ENCODE results near the gene GASK1A.

The GASK1A gene

DNA sequence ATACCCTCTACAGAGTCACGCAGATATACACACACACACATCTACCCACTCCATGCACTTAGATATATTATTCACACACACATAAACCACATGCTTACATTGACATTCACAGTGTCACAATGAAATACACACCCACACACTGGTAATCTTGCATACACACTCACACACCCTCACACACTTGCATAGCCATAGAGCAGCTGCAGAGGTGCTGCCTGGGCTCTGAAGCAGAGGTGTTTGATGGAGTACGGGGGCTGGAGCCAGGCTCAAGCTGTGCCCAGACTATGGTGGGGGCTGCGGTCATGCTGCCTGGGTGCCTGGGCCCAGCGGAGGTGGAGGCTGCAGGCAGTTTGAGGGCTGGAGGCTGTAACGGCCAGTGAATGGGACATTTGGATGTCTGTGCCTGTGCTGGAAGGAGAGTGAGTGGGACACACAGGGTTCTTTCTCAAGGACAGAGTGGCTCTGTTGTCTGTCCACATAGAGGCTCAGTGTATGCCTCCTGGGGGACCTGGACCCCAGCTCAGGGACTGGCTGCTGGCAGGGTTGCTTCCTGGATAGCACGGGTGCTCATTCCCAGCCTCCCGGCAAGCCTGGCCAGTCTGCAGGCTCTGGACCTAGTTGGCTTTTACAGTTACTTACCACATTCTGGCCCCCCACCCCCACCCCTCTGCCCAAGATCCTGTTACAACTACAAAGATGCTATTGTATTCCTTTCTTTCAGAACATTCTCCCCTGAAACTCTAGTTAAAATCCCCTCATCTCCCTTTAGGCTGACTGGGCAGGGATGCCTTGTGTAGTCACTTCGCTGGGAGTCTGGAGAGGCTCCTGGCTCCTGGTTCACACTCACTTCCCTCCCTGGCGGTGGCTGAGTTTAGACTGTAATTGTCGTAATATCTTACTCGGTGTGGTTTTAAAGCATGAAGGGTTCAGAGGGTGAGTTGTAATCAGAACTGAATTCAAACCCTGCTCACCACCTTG lies 12.5 kb downstream of the GASK1A start (continued):
- TF ChIP-seq, protein P1, sequence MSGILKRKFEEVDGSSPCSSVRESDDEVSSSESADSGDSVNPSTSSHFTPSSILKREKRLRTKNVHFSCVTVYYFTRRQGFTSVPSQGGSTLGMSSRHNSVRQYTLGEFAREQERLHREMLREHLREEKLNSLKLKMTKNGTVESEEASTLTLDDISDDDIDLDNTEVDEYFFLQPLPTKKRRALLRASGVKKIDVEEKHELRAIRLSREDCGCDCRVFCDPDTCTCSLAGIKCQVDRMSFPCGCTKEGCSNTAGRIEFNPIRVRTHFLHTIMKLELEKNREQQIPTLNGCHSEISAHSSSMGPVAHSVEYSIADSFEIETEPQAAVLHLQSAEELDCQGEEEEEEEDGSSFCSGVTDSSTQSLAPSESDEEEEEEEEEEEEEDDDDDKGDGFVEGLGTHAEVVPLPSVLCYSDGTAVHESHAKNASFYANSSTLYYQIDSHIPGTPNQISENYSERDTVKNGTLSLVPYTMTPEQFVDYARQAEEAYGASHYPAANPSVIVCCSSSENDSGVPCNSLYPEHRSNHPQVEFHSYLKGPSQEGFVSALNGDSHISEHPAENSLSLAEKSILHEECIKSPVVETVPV (CRISPR knock-in tag; IDR thresholded peaks at IDR 0.05): no peak

DNA sequence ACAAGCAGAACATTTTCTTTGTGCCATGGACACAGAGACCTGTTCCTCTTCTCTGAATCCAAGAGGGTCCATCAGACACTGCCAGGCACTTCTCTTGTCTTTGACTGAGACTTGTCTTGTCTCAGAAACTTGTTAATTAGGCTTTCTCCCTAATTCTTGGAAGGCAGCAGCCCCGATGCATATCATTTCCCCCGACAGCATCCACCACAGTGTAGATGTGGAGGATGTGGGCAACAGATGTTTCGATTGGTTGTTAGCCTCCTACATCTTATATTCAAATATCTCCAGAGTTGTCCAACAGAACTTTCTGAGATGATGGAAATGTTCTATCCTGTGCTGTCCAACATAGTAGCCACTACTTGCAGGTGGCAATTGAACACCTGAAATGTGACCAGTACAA lies 15.5 kb downstream of the GASK1A start:
- TF ChIP-seq GLIS3 (CRISPR knock-in tag; IDR thresholded peaks at IDR 0.05) (no peak), ZFP3 (CRISPR knock-in tag; IDR thresholded peaks at IDR 0.05) (no peak), TCF4 (CRISPR knock-in tag; IDR thresholded peaks at IDR 0.05; ENCODE audit: borderline replicate concordance) (no peak), ISL1 (CRISPR knock-in tag; IDR thresholded peaks at IDR 0.05) (no peak), RARB (CRISPR knock-in tag; IDR thresholded peaks at IDR 0.05) (no peak), CSDC2 (CRISPR knock-in tag; IDR thresholded peaks at IDR 0.05) (no peak), OSR1 (CRISPR knock-in tag; IDR thresholded peaks at IDR 0.05) (no peak), ESRRG (CRISPR knock-in tag; IDR thresholded peaks at IDR 0.05) (no peak)
- no peak for ATAC-seq

DNA sequence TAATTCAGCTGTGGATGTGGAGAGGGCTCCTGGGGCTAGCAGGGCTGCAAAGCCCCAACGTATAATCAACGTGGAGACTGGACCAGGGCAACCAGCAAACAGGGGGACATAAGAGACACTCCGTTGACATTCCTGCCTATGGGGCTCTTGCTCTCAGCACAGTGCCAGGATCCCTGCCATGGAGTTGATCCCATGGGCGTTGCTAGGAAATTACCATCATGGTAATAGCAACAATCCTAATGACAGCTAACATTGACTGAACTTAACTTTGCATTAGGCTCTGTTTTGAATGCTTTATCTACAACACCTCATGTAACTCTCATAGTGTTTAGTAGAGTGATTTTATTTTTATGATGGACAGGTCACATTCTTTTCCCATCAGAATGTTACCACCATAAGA lies 16.9 kb downstream of the GASK1A start:
- no peak for TF ChIP-seq CSDC2 (CRISPR knock-in tag; IDR thresholded peaks at IDR 0.05)
- no peak for TF ChIP-seq OSR1 (CRISPR knock-in tag; IDR thresholded peaks at IDR 0.05)
- TF ChIP-seq TCF4 (CRISPR knock-in tag; IDR thresholded peaks at IDR 0.05; ENCODE audit: borderline replicate concordance): no peak
- TF ChIP-seq, protein P2, sequence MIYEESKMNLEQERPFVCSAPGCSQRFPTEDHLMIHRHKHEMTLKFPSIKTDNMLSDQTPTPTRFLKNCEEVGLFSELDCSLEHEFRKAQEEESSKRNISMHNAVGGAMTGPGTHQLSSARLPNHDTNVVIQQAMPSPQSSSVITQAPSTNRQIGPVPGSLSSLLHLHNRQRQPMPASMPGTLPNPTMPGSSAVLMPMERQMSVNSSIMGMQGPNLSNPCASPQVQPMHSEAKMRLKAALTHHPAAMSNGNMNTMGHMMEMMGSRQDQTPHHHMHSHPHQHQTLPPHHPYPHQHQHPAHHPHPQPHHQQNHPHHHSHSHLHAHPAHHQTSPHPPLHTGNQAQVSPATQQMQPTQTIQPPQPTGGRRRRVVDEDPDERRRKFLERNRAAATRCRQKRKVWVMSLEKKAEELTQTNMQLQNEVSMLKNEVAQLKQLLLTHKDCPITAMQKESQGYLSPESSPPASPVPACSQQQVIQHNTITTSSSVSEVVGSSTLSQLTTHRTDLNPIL (CRISPR knock-in tag; IDR thresholded peaks at IDR 0.05; ENCODE audit: low read depth): no peak
- TF ChIP-seq TOX (CRISPR knock-in tag; IDR thresholded peaks at IDR 0.05; ENCODE audit: borderline replicate concordance): no peak
- no peak for TF ChIP-seq ISL1 (CRISPR knock-in tag; IDR thresholded peaks at IDR 0.05)
- ATAC-seq: no peak

DNA sequence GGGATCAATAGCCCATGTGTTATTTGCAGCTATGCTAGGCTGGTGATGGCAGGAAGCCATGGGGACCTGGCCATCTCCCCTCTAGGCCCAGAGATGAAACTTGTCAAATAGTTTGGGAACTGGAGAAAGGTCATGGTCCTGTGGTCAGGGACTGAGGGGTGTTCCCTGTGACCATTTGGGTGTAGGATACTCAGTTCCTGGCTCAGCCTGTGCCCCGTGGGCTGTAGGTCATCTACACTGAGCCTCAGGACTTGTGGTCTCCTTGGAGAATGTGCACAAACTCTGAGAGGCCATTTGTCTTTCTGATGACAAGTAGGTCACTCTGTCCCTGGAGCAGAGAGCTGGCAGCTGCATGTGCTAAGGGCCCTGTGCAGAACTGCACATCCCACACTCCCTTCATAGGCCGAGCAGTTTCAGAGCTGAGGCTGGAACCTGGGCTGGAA lies 17.5 kb downstream of the GASK1A start:
- no peak for ATAC-seq
- TF ChIP-seq PPARA (CRISPR knock-in tag; IDR thresholded peaks at IDR 0.05; ENCODE audit: borderline replicate concordance) (no peak), ZNF70 (CRISPR knock-in tag; IDR thresholded peaks at IDR 0.05) (no peak), ARNTL (CRISPR knock-in tag; IDR thresholded peaks at IDR 0.05; ENCODE audit: borderline replicate concordance, low read depth) (no peak), ZNF8 (CRISPR knock-in tag; IDR thresholded peaks at IDR 0.05) (no peak), ZFP3 (CRISPR knock-in tag; IDR thresholded peaks at IDR 0.05) (no peak), ESRRG (CRISPR knock-in tag; IDR thresholded peaks at IDR 0.05) (no peak), GLIS3 (CRISPR knock-in tag; IDR thresholded peaks at IDR 0.05) (no peak), TOX (CRISPR knock-in tag; IDR thresholded peaks at IDR 0.05; ENCODE audit: borderline replicate concordance) (no peak), ZC3H10 (CRISPR knock-in tag; IDR thresholded peaks at IDR 0.05) (no peak), RARB (CRISPR knock-in tag; IDR thresholded peaks at IDR 0.05) (no peak), ISL1 (CRISPR knock-in tag; IDR thresholded peaks at IDR 0.05) (no peak), CSDC2 (CRISPR knock-in tag; IDR thresholded peaks at IDR 0.05) (no peak), TCF4 (CRISPR knock-in tag; IDR thresholded peaks at IDR 0.05; ENCODE audit: borderline replicate concordance) (no peak)
- TF ChIP-seq, protein P3, sequence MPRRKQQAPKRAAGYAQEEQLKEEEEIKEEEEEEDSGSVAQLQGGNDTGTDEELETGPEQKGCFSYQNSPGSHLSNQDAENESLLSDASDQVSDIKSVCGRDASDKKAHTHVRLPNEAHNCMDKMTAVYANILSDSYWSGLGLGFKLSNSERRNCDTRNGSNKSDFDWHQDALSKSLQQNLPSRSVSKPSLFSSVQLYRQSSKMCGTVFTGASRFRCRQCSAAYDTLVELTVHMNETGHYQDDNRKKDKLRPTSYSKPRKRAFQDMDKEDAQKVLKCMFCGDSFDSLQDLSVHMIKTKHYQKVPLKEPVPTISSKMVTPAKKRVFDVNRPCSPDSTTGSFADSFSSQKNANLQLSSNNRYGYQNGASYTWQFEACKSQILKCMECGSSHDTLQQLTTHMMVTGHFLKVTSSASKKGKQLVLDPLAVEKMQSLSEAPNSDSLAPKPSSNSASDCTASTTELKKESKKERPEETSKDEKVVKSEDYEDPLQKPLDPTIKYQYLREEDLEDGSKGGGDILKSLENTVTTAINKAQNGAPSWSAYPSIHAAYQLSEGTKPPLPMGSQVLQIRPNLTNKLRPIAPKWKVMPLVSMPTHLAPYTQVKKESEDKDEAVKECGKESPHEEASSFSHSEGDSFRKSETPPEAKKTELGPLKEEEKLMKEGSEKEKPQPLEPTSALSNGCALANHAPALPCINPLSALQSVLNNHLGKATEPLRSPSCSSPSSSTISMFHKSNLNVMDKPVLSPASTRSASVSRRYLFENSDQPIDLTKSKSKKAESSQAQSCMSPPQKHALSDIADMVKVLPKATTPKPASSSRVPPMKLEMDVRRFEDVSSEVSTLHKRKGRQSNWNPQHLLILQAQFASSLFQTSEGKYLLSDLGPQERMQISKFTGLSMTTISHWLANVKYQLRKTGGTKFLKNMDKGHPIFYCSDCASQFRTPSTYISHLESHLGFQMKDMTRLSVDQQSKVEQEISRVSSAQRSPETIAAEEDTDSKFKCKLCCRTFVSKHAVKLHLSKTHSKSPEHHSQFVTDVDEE (CRISPR knock-in tag; IDR thresholded peaks at IDR 0.05): no peak
- TF ChIP-seq, protein P4, sequence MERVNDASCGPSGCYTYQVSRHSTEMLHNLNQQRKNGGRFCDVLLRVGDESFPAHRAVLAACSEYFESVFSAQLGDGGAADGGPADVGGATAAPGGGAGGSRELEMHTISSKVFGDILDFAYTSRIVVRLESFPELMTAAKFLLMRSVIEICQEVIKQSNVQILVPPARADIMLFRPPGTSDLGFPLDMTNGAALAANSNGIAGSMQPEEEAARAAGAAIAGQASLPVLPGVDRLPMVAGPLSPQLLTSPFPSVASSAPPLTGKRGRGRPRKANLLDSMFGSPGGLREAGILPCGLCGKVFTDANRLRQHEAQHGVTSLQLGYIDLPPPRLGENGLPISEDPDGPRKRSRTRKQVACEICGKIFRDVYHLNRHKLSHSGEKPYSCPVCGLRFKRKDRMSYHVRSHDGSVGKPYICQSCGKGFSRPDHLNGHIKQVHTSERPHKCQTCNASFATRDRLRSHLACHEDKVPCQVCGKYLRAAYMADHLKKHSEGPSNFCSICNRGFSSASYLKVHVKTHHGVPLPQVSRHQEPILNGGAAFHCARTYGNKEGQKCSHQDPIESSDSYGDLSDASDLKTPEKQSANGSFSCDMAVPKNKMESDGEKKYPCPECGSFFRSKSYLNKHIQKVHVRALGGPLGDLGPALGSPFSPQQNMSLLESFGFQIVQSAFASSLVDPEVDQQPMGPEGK (CRISPR knock-in tag; IDR thresholded peaks at IDR 0.05; ENCODE audit: borderline replicate concordance): no peak
- TF ChIP-seq, protein P2 (CRISPR knock-in tag; IDR thresholded peaks at IDR 0.05; ENCODE audit: low read depth): no peak
- TF ChIP-seq, protein P1 (CRISPR knock-in tag; IDR thresholded peaks at IDR 0.05): no peak

Measured in SK-N-SH treated with all-trans-retinoic acid at 6 μM for 48 hours (cell line).